ENCODE results near the gene ECT2.

DNA sequence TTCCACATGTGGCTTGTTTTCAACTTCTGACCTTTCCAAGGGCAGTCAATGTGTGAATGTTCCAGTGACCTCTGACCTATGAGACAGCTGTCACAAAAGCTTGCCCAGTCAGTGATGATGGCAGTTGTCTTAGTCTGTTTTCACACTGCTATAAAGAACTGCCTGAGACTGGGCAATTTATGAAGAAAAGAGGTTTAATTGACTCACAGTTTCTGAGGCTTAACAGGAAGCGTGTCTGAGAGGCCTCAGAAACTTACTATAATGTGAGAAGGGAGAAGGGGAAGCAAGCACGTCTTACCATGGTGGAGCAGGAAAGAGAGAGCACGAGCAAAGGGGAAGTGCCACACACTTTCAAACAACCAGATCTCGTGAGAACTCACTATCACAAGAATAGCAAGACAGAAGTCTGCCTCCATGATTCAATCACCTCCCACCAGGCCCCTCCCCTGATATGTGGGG, 95.6 kb downstream of the ECT2 start:
- TF ChIP-seq, protein P1, sequence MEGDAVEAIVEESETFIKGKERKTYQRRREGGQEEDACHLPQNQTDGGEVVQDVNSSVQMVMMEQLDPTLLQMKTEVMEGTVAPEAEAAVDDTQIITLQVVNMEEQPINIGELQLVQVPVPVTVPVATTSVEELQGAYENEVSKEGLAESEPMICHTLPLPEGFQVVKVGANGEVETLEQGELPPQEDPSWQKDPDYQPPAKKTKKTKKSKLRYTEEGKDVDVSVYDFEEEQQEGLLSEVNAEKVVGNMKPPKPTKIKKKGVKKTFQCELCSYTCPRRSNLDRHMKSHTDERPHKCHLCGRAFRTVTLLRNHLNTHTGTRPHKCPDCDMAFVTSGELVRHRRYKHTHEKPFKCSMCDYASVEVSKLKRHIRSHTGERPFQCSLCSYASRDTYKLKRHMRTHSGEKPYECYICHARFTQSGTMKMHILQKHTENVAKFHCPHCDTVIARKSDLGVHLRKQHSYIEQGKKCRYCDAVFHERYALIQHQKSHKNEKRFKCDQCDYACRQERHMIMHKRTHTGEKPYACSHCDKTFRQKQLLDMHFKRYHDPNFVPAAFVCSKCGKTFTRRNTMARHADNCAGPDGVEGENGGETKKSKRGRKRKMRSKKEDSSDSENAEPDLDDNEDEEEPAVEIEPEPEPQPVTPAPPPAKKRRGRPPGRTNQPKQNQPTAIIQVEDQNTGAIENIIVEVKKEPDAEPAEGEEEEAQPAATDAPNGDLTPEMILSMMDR (conservative IDR thresholded peaks at IDR 0.05; ENCODE audit: low read depth, low read length), result no peak
- no peak for TF ChIP-seq EZH2 (IDR thresholded peaks at IDR 0.05; ENCODE audit: borderline replicate concordance, low read depth, low read length, poor library complexity, severe bottlenecking)

All from A673 (cell line).